Stimulated activated CD8-positive, alpha-beta memory T cell treated with anti-CD3 and anti-CD28 coated beads, Interleukin-15, amount 100 ng/mL, for 24 hours (primary cell): ENCODE results near the gene NEUROD2.

Source experiments
- DNase-seq: peaks from one replicate; pipeline ENCODE4 v3.0.0-alpha.2; 2020; ENCODE audit warnings: low read depth

NEUROD2 gene

GRCh38 chr17:39607851-39608130 is at the start of gene NEUROD2:
Gene NEUROD2, minus strand, starts transcription at chr17:39607920. Its CDS starts 1,321 bp downstream, at chr17:39606599.
- DNase-seq, result no peak

- no peak for DNase-seq
These were observed 47.4 kb upstream of the NEUROD2 start for GRCh38 chr17:39655105-39655504.

- peak; percentile 60 for DNase-seq
These were observed 46.1 kb upstream of the NEUROD2 start for GRCh38 chr17:39653662-39654331.

- DNase-seq, result no peak
These were observed 45.6 kb upstream of the NEUROD2 start for GRCh38 chr17:39653316-39653661.

GRCh38 chr17:39652587-39653315 is 45.0 kb upstream of the NEUROD2 start:
- DNase-seq, result no peak

GRCh38 chr17:39651923-39652586 is 44.3 kb upstream of the NEUROD2 start:
- DNase-seq, result no peak

- no peak for DNase-seq
These were observed 42.4 kb upstream of the NEUROD2 start for GRCh38 chr17:39650121-39650579.

GRCh38 chr17:39648616-39649366 is 41.1 kb upstream of the NEUROD2 start:
- DNase-seq, result no peak

- no peak for DNase-seq
These were observed 39.5 kb upstream of the NEUROD2 start for GRCh38 chr17:39647256-39647655.

- no peak for DNase-seq
These were observed 35.6 kb upstream of the NEUROD2 start for GRCh38 chr17:39643271-39643670.

GRCh38 chr17:39642291-39643074 is 34.8 kb upstream of the NEUROD2 start:
- DNase-seq, result no peak

- DNase-seq, result no peak
These were observed 34.2 kb upstream of the NEUROD2 start for GRCh38 chr17:39641883-39642282.

- no peak for DNase-seq
These were observed 33.4 kb upstream of the NEUROD2 start for GRCh38 chr17:39641097-39641496.

- DNase-seq, result no peak
These were observed 32.9 kb upstream of the NEUROD2 start for GRCh38 chr17:39640591-39641031.

- DNase-seq, result no peak
These were observed 32.1 kb upstream of the NEUROD2 start for GRCh38 chr17:39639566-39640458.

GRCh38 chr17:39639043-39639442 is 31.3 kb upstream of the NEUROD2 start:
- DNase-seq, result no peak

GRCh38 chr17:39638317-39638716 is 30.6 kb upstream of the NEUROD2 start:
- no peak for DNase-seq

GRCh38 chr17:39636927-39637736 is 29.4 kb upstream of the NEUROD2 start, which contains the start of gene STARD3:
Gene STARD3, plus strand, starts transcription at chr17:39637144. Its CDS starts 16,388 bp downstream, at chr17:39653532.
- peak; percentile 86 for DNase-seq

- no peak for DNase-seq
These were observed 28.8 kb upstream of the NEUROD2 start for GRCh38 chr17:39636587-39636926.
